HG03457 (cell line): ENCODE data around the gene LPP.

Experiments
- ATAC-seq: cut with Tn5 transposase; IDR thresholded peaks from one replicate; pipeline ENCODE4 v1.9.1; 2021; ENCODE audit warnings: moderate number of reproducible peaks; ENCODE audit not compliant: unreplicated experiment

The LPP gene

DNA sequence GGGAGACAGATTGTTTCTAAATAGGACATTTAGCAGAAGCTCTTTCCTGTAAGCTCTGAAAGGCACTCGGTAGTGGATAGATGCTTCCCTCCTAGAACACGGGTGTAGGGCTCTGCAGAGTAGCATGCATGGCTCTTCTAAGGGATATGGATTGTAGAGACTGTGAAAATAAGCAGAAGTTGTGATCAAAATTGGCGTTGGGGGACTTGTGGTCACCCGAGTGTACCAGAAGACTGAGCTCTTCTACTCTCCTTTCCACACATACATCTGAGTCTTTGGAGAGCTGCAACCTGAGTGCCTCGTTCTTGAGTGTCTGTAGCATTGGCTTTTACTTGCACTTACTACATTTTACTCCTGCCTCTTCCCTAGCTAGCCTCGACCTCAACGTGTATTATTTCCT is 197.7 kb downstream of the LPP start:
- no peak for ATAC-seq

DNA sequence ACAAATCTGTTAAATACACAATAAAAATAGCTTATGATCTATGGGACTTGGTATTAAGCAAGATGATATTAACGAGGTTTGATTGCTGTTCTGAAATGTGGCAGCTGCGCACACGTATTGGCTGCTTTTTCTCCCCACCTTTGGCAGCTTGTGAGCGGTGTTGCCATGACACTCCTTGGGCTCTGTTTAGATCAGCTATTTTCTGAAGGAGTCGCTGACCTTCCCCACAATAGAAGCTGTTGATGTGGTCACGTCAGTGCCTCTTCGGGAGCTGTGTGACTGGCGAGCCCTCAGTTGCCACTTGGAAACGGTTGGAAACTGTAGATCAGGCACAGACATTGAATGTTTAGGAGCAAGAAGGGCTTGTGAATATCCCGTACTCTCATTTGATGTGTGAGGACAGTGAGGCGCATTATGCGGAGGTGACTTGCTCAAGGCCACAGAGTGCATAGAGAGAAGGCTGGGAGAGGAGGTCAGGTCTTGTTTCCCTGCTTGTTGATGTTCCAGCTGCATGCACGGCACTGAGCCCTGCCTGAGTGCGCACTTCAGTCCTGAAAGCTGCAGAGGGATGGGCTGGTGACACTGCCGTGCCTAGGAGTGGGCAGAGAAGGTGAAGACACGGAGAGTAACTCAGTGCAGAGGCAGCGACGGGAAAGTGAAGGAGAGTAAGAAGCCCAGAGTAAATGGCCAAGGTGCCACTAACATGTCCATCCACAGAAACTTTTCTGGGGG is 198.4 kb downstream of the LPP start:
- ATAC-seq, result no peak

GRCh38 chr3:188353426-188353825 is 199.5 kb downstream of the LPP start:
- no peak for ATAC-seq

DNA sequence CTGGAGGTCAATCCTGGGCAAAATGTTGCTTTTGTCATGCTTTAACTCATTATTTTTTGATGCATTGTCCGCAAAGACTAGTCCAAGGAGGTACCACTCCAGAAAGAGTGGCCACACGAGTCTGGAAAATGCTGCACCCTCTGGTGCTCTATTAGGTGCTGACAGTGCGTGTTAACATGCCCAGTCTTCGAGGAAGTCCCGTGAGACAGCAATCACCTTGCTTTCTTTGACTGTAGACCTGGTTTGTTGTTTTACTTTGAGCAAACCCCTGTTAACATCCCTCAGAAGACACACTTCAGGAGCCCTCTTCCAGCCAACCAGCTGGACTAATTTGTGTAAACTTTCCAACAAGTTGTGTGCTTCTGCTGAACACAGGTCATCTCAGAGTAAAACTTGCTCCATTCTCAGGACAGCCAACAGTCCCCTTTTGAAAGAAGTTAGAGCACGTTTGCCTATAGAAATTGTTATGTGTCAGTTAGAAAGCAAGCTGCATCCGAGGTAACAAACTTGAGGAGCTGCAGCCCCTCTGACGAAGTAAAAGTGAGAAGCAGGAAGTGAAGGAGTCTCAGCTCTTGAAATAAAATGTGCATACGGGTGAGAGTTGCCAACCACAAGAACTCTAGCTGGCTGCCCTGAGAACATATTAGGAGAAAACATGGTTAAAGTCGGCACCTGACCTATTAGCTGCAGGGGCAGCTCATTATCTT is 205.0 kb downstream of the LPP start:
- no peak for ATAC-seq

- ATAC-seq, result no peak
These were observed 206.5 kb downstream of the LPP start for GRCh38 chr3:188360364-188360881.

GRCh38 chr3:188361888-188362287 is 207.9 kb downstream of the LPP start:
- no peak for ATAC-seq

DNA sequence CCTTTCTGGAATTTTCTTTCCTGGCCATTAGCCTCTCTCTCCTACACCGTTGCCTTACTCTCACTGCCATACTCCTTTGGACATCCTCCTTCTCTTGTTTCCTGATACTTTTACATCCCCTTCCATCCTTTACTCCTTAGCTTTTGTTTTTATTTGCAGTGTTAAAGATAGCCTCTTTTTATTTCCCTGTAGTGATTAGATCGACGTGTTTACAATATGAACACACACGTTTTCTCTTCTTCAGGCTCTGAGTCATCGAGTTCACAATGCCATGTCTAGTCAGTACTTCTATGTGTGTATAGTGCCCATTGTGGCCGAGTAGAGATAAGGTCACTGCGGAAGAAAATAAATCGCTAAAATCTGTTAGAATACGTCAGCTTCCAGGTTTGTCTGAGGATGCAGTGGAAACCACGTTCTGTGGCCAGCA is 208.5 kb downstream of the LPP start:
- no peak for ATAC-seq

GRCh38 chr3:188365184-188365583 is 211.2 kb downstream of the LPP start:
- ATAC-seq, result no peak

GRCh38 chr3:188365988-188366698 is 212.2 kb downstream of the LPP start:
- ATAC-seq, result no peak

DNA sequence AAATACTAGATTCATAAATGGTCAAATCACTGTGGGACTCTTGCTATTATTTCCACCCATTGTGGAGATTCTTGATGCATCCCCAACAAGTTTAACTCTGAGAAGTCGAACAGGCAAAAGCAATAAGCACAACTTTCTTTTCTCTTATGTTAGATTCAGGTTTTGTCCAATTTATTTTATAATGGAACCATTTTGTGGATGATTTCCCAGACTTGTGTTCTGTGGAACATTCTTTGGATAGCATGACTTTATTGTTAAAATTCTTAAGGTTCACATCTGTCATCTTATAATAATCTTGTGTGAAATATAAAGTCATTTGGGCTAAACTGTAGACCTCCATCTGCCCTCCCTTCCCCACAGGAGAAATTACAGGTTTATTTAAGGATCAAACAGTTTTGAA is 213.7 kb downstream of the LPP start:
- ATAC-seq, result no peak

GRCh38 chr3:188369526-188369925 is 215.6 kb downstream of the LPP start:
- ATAC-seq, result no peak

DNA sequence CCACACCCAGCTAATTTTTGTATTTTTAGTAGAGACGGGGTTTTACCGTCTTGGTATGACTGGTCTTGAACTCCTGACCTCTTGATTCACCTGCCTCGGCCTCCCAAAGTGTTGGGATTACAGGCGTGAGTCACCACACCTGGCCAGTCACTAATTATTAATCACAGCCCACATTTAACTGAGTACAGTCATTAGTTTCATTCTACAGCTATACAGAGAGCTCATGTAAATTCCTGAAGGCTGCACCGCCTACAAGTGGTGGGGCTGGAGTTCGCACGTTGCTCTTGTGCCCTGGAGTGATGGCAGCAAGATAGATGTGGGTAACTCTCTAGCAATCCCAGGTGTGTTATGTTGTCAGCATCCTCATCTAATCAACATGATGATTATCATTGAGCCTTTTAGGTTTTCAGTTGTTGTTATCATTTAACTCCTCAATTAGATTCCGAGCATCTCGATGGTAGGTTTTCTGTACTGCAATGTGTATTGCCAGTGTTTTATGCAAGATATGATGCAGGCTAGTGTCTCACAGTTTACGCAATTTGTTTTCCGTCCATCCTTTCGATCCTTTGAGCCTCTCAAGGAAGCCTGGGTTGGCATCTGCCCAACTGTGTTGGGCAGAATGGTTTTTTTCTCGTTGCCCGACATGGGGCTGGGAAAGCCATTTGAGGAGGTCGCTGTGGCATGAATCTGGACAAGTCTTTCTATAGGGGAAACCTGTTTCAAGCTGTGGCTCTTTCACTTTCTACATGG is 216.3 kb downstream of the LPP start:
- no peak for ATAC-seq

DNA sequence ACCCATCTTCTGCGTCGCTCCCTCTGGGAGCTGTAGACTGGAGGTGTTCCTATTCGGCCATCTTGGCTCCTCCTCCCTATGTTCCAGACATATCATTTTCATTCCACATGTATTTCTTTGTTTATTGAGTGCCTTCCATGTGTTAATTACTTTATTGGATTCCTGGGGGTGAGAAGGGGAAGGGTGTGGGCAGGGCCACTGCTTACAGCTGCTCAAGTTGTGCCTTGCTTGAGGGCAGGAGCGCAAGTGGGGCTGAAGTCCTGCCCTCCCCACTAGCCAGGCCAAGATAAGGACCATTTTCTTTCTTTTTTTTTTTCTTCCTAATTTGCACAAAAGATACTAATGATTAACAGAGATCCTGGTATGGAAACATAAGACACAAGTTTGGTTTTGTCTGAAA is 224.8 kb downstream of the LPP start:
- no peak for ATAC-seq

GRCh38 chr3:188380252-188380651 is 226.3 kb downstream of the LPP start:
- no peak for ATAC-seq

GRCh38 chr3:188380722-188381121 is 226.8 kb downstream of the LPP start:
- ATAC-seq, result no peak

DNA sequence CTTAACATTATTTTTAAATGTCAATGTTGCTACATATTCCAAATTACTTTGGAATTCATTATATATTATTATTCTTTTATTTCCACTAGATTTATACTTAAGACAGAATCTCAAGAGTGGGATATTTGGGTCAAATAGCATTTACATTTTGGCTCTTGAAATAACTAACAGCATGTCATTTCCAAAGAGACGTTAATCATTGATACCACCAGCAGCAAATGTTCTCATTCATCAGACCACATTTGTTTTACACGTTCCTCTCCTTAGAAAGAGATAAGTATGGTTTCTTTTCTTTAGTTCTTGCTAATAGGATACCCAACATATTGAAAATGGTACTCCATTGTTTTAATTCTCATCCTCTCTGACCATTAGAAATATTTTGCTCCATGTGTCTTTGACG is 229.8 kb downstream of the LPP start:
- no peak for ATAC-seq

GRCh38 chr3:188385295-188385694 is 231.3 kb downstream of the LPP start:
- no peak for ATAC-seq

DNA sequence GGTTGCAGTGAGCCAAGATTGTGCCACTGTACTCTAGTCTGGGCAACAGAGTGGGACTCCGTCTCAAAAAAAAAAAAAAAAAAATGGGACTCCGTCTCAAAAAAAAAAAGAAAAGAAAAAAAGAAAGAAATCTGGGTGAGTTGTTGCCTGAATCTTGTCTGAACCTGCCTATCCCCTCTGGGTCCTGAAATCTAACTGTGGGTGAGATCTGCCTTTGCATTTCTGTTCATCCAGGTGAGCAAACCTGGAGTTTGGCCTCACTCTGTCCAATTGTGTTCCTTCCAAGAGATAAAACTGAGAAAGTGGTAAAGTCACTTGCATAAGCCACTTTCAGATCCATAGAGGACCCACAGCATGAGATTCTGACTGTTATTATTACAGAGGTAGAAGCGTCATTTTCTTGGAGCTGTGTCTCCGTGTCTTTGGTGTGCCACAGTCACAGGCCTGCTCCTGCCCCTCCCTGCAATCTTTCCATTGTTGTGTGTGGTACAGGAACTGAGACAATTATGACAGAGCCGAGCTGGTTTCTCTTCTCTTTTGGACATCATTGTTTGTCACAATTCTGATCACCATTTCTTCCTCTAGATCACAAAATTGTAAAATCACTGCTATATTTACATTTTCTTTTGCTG is 235.9 kb downstream of the LPP start:
- peak; percentile 93 for ATAC-seq

DNA sequence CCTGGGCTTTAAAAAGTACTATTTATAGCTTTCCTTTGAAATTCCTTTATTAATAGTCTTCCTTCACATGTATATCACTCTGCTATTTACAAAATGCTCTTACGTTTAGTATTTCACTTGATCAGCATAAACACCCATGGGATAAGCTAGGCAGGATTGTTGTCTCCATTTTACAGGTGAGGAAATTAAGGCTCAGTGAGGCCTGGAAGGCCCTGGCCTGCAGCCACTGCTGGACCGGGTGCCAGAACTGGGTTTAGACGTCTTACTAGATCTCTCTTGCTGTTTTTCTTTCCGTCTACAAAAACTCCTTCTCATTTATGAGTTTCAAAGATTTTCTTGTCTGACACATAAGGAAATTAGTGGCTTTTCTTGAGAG is 236.4 kb downstream of the LPP start:
- ATAC-seq, result peak; percentile 16

DNA sequence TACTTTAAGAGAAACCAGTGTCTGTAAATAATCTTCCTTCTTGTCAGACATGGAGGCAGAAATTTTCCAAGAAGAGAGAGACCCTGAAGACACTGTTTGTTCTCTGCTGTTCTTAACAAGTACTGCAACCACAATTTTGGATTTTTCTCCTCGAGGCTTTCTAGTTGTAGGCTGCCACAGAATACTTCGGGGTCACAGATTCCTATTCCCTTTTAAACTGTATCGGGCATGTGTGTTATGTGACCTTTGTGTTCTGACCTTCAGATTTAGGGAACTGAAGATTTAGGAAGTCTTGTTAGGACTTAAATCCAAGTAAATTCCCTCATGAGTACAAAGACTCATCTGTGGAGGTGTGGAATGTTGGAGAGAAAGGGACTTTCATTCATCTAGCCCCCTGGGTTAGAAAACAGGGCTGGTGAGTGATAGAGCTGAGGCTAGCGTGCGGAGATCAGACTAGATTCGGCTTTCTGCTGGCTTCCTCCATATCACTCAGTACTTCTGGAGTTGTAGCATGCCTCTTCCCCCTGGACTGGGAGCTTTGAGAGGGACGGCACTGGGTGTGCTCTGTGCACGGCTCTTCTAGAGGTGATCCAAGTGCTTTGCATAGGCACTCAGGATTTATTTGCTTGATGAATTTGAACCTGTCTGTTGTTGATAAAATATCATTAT is 237.0 kb downstream of the LPP start:
- ATAC-seq, result no peak
